Measurements from ENCODE around the gene ARMC3.

ARMC3 gene

DNA sequence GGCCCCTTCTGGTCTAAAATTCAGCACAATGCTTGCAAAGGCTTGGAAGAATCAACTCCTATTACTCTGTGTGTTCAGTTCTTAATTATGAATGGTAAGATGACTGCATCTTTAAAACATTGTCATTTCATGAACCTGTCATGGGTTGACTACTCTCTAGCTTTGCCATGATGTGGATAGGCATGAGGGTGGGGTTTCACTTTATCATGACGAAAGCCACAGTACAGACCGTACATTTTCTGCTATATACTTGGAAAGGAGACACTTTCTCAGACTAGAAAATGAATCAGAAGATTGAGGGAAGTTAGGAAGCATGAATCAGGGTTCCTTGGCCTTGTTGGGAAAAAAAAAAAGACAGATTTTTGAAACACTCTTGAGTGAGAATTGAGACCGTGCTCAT, 147.8 kb downstream of the ARMC3 start:
- TF ChIP-seq, protein P1, sequence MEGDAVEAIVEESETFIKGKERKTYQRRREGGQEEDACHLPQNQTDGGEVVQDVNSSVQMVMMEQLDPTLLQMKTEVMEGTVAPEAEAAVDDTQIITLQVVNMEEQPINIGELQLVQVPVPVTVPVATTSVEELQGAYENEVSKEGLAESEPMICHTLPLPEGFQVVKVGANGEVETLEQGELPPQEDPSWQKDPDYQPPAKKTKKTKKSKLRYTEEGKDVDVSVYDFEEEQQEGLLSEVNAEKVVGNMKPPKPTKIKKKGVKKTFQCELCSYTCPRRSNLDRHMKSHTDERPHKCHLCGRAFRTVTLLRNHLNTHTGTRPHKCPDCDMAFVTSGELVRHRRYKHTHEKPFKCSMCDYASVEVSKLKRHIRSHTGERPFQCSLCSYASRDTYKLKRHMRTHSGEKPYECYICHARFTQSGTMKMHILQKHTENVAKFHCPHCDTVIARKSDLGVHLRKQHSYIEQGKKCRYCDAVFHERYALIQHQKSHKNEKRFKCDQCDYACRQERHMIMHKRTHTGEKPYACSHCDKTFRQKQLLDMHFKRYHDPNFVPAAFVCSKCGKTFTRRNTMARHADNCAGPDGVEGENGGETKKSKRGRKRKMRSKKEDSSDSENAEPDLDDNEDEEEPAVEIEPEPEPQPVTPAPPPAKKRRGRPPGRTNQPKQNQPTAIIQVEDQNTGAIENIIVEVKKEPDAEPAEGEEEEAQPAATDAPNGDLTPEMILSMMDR (IDR thresholded peaks at IDR 0.05; ENCODE audit: low read depth, low read length, missing control alignments): no peak
- Histone ChIP-seq H3K27ac (no peak overlapping the region), H3K36me3 (replicated peaks) (no peaks in the 10 kb centered on the region), H3K27me3 (replicated peaks) (peaks cover 2% of the 10 kb centered on the region), H3K4me3 (ENCODE audit: low read depth, low read length) (no peak overlapping the region)
- in situ Hi-C loops (cut with HindIII; ENCODE audit: low pct_ligation_motif_present, low sequenced_read_pairs): no loop called here
- no peak for DNase-seq

DNA sequence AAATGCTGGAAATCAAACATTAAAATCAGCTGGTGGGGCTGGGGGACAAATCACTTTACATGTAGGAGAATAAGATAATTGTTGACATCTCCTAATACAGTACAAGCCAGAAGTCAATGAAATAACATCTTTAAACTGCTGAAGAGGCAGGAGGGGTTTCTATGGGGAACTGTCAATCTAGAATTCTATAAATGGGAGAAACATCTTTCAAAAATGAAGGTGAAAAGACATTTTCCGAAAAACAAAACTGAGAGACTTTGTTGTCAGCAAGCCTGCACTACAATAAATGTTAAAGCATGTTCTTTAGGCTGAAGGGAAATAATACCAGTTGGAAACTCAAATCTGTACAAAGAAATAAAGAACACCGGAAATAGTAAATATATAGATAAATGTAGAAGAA, 150.3 kb downstream of the ARMC3 start:
- in situ Hi-C loops (cut with HindIII; ENCODE audit: low pct_ligation_motif_present, low sequenced_read_pairs): no loop called here
- TF ChIP-seq, protein P1 (IDR thresholded peaks at IDR 0.05; ENCODE audit: low read depth, low read length, missing control alignments): no peak
- Histone ChIP-seq H3K4me3 (ENCODE audit: low read depth, low read length) (no peak overlapping the region), H3K27ac (no peak overlapping the region), H3K27me3 (replicated peaks) (peaks cover 2% of the 10 kb centered on the region), H3K36me3 (replicated peaks) (no peaks in the 10 kb centered on the region)
- no peak for DNase-seq

DNA sequence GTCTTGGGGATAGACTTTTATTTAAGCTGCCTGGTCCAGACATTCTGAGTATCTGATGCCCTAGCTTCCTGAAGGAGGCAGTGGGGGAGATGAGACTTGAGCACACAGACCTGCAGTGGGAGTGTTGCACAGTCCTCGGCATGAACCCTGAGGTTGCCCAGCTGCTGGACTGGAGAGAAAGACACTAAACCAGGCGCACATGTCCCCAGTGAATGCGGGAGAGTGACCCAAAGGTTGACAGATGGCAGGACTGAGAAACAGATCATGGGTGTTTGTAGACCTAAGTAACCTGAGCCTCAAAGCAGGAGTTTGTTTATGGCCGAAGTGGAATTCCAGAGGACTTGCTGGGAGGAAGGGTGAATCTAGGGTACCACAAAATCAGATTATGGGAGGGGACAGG, 151.8 kb downstream of the ARMC3 start:
- Histone ChIP-seq H3K4me3 (ENCODE audit: low read depth, low read length) (no peak overlapping the region), H3K27me3 (replicated peaks) (peaks cover 2% of the 10 kb centered on the region), H3K36me3 (replicated peaks) (no peaks in the 10 kb centered on the region), H3K27ac (no peak overlapping the region)
- TF ChIP-seq, protein P1 (IDR thresholded peaks at IDR 0.05; ENCODE audit: low read depth, low read length, missing control alignments): no peak
- DNase-seq: no peak
- in situ Hi-C loops (cut with HindIII; ENCODE audit: low pct_ligation_motif_present, low sequenced_read_pairs): no loop called here

DNA sequence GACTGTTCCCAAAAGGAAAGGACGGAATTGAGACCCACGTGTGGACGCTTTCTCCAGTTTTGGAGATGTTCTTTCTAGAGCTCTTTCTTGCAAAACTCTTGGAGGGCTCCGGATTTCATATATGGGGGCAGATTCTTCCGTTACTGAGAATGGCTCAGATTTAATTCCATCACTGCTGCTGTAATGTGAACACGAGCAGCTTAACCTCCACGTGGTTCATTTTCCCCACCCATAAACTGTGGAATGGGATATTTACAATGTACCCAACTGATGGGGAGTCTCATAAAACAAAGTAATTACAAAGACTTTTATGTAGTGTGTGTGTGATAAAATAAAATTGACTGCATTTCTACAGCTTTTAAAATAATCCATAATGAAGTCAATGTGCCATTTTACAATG, 152.4 kb downstream of the ARMC3 start:
- TF ChIP-seq, protein P1 (IDR thresholded peaks at IDR 0.05; ENCODE audit: low read depth, low read length, missing control alignments): no peak
- Histone ChIP-seq H3K4me3 (ENCODE audit: low read depth, low read length) (no peak overlapping the region), H3K36me3 (replicated peaks) (no peaks in the 10 kb centered on the region), H3K27me3 (replicated peaks) (peaks cover 2% of the 10 kb centered on the region), H3K27ac (no peak overlapping the region)
- DNase-seq: no peak
- in situ Hi-C loops (cut with HindIII; ENCODE audit: low pct_ligation_motif_present, low sequenced_read_pairs): no loop called here

DNA sequence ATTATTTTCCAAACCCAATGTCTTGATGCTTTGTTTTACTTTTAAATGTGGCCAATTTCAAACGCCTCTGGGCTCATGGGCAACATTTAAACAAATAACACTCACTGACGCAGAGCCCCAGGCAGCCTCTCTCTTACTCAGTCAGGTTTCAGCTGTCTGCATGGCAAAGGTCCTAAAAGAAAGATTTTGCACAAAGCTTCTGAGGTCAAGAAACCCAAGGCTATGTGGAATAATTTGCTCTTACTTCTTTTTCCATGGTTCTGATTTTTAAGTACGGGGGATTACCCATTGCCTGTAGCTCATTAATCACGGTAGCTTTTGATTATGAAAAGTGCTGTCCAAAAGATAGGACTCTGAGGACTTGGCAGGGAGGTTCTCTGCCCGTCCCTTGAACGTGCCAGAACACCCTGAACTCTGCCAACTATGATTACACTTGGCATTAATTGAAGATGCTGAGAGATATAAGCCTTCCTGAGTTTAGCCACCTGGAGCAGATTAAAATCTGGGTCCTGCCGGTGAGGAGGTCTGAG, 153.4 kb downstream of the ARMC3 start:
- TF ChIP-seq, protein P1 (IDR thresholded peaks at IDR 0.05; ENCODE audit: low read depth, low read length, missing control alignments): no peak
- Histone ChIP-seq H3K27ac (no peak overlapping the region), H3K27me3 (replicated peaks) (peaks cover 2% of the 10 kb centered on the region), H3K36me3 (replicated peaks) (no peaks in the 10 kb centered on the region), H3K4me3 (ENCODE audit: low read depth, low read length) (no peak overlapping the region)
- in situ Hi-C loops (cut with HindIII; ENCODE audit: low pct_ligation_motif_present, low sequenced_read_pairs): no loop called here
- no peak for DNase-seq

DNA sequence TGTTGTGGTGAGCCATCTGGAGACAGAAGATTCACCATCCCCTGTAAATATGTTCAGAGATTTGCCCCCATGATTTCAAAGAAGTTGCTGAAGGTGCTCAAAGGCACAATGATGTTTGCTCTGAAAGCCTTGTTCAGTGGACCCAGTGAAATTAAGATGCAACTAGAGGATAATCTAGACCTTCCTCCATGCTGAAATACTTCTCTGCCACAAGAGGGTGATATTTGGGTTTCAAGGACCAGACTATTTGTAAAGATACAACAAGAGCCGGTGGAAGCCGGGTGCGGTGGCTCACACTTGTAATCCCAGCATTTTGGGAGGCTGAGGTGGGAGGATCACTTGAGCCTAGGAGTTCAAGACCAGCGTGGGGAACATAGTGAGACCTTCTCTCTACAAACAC, 154.0 kb downstream of the ARMC3 start:
- no peak overlapping the region for H3K4me3 ChIP-seq (ENCODE audit: low read depth, low read length)
- TF ChIP-seq, protein P1 (IDR thresholded peaks at IDR 0.05; ENCODE audit: low read depth, low read length, missing control alignments): peak; percentile 43
- no peak for DNase-seq
- H3K36me3 ChIP-seq (replicated peaks): no peaks in the 10 kb centered on the region
- no peak overlapping the region for H3K27ac ChIP-seq
- peaks cover 2% of the 10 kb centered on the region for H3K27me3 ChIP-seq (replicated peaks)
- in situ Hi-C loops (cut with HindIII; ENCODE audit: low pct_ligation_motif_present, low sequenced_read_pairs): no loop called here

Measured in brain microvascular endothelial cell (primary cell).